Central memory CD4-positive, alpha-beta T cell (primary cell): Measurements from ENCODE around the gene ASXL2.

Experiments
- DNase-seq: peaks from one replicate; pipeline ENCODE4 v3.0.0; 2022

Gene ASXL2

GRCh38 chr2:25797620-25798488, 80.4 kb downstream of the ASXL2 start:
- DNase-seq = no peak

DNA sequence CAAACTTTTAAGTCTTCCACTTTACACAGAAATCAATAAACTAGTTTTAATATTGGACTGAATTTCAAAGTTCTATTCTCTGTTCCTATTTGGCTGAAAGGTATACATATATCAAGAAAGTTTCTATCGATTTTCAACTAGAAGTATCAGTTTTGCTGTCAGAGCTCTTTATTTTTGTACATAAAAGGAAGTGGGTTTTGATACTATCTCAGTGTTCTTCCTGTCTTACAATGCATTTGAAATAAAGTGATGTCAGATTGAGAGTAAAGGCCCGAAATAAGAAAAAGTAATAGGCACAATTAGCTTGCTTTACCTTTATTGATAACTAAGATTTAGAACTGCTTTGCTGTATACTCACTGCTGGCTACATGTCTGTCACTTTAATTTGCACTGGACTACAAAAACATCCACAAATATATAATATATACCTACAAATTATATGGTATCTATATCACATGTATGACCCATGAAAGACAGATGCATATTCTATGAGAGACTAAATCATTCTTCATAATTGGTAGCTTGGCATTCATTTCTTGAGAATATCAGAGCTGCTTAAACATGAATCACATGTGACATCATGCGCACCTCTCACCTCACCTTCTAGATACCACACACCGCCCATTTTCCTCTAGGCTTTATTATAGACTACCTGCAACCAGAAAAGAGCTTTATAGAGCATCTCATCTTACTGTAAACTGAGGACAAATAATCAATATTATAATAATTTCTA, 83.6 kb downstream of the ASXL2 start:
- peak; percentile 59 for DNase-seq

GRCh38 chr2:25790074-25790790, 88.1 kb downstream of the ASXL2 start:
- DNase-seq = peak; percentile 4

GRCh38 chr2:25788457-25788856, 89.8 kb downstream of the ASXL2 start:
- no peak for DNase-seq

- DNase-seq = no peak
Observed at GRCh38 chr2:25787020-25787419, 91.3 kb downstream of the ASXL2 start.

- no peak for DNase-seq
Observed at GRCh38 chr2:25784404-25784803, 93.9 kb downstream of the ASXL2 start.

- no peak for DNase-seq
Observed at GRCh38 chr2:25777077-25777476, 101.2 kb downstream of the ASXL2 start.

DNA sequence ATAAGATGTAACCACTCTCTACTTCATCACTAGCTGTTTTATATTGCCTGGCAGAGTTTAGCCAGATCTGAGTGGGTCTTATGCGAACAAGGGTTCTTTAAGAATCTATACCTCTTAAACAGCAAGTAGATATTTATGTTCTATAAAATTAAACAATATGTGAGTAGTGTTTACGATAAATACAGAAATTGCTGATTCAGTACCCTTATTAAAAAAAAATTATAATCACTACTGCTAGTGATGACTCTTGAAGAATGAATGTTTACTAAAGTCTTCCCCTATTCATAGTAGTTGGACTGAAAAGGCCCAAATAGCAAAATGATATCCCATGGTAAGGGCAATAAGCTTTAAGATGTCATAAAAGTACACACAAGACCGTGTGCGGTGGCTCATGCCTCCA, 106.2 kb downstream of the ASXL2 start:
- no peak for DNase-seq

DNA sequence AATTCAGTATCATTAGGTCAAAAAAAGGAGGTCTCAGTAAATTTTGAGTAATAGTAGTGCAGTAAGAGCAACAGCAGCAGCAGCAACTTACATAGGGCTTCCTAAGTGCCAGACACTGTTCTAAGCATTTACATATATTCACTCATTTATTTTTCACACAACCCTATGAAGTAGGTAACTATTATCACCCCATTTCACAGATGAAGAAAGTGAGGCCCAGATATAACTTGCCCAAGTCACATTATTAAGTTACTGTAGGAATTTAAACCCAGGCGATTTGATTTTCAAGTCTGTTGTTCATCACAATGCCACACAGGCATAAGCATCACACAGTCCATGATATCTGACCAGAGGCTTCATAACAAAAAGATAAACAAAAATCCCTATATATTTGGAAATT, 114.7 kb downstream of the ASXL2 start:
- no peak for DNase-seq

GRCh38 chr2:25760297-25760696, 118.0 kb downstream of the ASXL2 start:
- DNase-seq = no peak

DNA sequence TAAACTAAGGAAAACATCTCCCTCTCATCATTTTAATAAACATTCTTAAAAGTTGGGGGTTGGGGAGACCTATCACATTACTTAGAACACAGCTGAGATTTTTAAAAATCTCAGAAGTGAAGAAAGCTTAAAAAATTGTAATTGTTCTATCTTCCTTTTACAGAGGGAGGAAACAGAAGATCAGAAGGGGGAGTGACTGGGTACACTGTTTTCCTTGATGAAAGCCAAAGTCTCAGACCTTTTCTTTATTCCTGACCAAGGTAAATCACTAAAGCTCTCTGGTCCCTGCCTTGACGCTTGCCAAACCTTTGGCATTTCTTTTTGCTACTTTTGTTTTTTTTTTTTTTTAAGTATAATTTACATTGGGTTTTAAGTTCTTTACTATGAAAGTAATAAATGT, 119.9 kb downstream of the ASXL2 start:
- no peak for DNase-seq

GRCh38 chr2:25757906-25758305, 120.4 kb downstream of the ASXL2 start:
- no peak for DNase-seq

DNA sequence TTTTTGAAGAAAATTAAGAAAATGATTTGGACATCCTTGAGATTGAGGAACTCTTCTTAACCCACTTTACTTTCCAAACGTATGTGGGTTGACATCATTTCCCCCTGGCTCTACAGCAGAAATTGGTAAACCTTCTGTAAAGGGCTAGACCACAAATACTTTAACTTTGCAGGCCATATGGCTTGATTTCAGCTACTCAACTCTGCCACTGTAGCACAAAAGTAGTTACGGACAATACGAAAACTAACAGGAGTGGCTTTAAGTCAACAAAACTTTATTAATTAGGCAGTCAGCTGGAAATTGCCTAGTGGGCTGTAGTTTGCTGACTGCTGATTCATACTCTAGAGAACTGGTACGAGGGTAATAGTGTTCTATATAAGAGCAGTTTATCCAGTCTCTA, 121.8 kb downstream of the ASXL2 start:
- no peak for DNase-seq

DNA sequence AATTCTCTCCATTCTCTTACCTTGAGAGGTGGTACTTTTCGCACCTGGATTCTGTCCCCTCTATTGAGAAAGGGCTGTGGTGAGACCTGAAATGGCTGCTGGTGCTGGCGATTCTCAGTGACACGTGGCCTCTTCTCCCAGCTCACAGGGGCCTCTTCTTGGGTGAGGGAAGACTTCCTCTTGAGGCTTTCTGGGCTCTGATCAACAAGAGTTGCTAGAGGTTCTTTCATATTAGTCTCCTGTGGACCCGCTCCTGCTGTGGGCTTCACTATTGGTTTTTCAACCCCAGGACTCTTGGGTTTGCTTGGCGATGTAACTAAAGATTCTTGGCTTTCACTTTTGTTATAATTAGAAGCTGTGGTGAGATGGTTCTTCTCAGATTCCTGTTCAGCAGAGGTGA, 128.6 kb downstream of the ASXL2 start:
- DNase-seq = no peak

- DNase-seq = no peak
Observed at GRCh38 chr2:25744055-25744454, 134.2 kb downstream of the ASXL2 start.

GRCh38 chr2:25743132-25743830, 135.0 kb downstream of the ASXL2 start:
- DNase-seq = no peak

DNA sequence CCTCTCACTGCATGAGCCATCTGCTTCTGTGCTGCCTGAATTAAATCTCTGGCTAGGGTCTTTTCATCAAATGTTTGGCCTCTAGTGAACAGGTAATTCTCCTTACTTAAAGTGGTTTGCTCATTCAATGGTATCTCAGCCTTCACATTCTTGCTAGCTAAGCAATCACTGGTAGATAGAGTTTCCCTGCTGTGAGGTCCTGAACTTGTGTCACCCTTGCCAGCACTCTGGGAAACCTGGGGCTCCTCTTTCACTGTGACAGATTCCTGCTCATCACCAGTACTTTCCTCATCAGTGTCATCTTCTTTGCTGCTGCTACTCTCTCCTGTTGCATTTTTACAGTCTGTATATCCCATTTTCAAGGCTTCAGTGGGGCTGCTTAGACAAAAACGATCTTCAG, 135.8 kb downstream of the ASXL2 start:
- no peak for DNase-seq

- no peak for DNase-seq
Observed at GRCh38 chr2:25740810-25741381, 137.4 kb downstream of the ASXL2 start.

- DNase-seq = no peak
Observed at GRCh38 chr2:25738383-25739343, 139.6 kb downstream of the ASXL2 start.

DNA sequence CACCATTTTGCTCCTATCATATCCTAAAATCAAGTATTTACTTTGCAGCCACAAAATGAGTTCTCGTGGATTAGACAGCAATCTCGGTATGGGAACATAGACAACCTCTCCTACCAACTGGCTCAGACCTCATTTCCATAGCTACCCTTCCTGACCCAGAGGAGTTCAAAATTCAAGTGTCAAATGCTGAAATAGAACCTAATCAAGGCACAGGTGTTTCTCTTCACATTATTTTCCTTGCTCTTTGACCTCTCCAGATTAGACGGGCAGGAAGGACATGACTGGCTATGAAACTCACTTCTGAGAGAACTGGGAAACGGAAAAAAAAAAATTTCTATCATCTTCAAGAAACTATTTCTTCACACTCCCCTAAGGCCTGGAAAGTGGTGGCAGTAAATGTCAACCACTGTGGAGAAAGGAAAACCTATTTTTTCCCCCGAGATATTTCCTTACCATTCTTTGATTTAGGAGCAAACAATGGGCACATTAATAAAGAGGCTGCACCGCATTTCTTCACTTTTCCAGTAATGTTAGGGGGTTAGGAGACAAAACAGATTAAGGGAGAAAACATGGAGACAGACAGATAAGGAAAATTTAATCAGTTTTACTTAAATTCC, 141.3 kb downstream of the ASXL2 start:
- DNase-seq = no peak

DNA sequence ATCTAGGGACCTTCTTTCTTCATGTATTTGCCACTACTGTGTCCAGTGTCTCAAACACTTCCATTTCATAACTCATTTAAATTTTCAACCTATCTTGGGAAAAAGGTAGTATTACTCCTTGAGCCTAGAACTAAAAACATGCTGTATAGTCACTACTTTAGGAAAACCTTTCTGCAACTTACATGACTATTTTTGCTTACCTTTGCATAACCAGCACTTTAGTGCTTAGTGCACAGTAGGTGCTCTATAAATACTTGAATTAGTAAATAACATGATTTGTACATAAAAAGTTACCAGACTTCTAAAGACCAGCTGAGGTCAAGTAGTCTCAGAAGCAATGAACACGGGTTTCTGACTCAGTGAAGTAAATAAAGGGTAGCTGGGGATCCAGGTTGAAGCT, 142.5 kb downstream of the ASXL2 start:
- no peak for DNase-seq
